HFFc6 (cell line): ENCODE results near the gene CELSR1. TPM values are rescaled to one million over a fixed set of nuclear protein-coding genes. Genes with fewer than 3 reads are reported as not detected.
A peak's percentile ranks its signal among the peaks of the same experiment; 100 is the strongest.

Experiments
- DNase-seq: peaks from one replicate; pipeline ENCODE4 v3.0.0-alpha.2; 2018
- H3K27ac Mint-ChIP-seq: 2 replicates; pipeline ENCODE4 v1.8.0; 2020; ENCODE audit warnings: mild to moderate bottlenecking, mixed read lengths
- H3K27me3 Mint-ChIP-seq: 2 replicates; pipeline ENCODE4 v1.8.0; 2021; ENCODE audit warnings: mild to moderate bottlenecking, moderate library complexity, mixed read lengths; ENCODE audit not compliant: insufficient read depth
- H3K36me3 Mint-ChIP-seq: 2 replicates; pipeline ENCODE4 v1.8.0; 2021; ENCODE audit warnings: low read depth, mixed read lengths
- H3K4me1 Mint-ChIP-seq: 2 replicates; pipeline ENCODE4 v1.8.0; 2020; ENCODE audit warnings: low read depth, mixed read lengths
- H3K4me3 Mint-ChIP-seq: 2 replicates; pipeline ENCODE4 v1.8.0; 2020; ENCODE audit warnings: mild to moderate bottlenecking, moderate library complexity, mixed read lengths
- H3K9me3 Mint-ChIP-seq: 2 replicates; pipeline ENCODE4 v1.8.0; 2020; ENCODE audit warnings: mild to moderate bottlenecking, mixed read lengths
- total RNA-seq, 6 experiments: library from RNA; stranded (reverse); fragmentation: NEBNext Ultra II Directional; extraction: Animal tissue kit (Norgen Biotek cat#: 25700); gene quantifications; 2 replicates in 1 of 6; 3 replicates in 5 of 6; pipeline ENCODE4 v1.2.3, GENCODE V29; 2021
- TF ChIP-seq, protein P1 (sequence below): fragments of 200-600 bp; sonication (generic); IDR thresholded peaks from 2 replicates; pipeline ENCODE4 v1.5.0; 2021; ENCODE audit warnings: antibody characterized with exemption, mild to moderate bottlenecking

Gene CELSR1
- total RNA-seq, 6 experiments from 2014 or later, result 4.7 to 8.2 (median 6.5) TPM

- Mint-ChIP-seq H3K4me3 (no peak overlapping the region), H3K27me3 (peaks cover 2% of the 10 kb centered on the region), H3K4me1 (peaks cover 6% of the 10 kb centered on the region; the same call in 1 of the 2 replicates), H3K36me3 (no peaks in the 10 kb centered on the region), H3K9me3 (no peaks in the 10 kb centered on the region), H3K27ac (no peak overlapping the region)
- no peak for DNase-seq
- TF ChIP-seq, protein P1, sequence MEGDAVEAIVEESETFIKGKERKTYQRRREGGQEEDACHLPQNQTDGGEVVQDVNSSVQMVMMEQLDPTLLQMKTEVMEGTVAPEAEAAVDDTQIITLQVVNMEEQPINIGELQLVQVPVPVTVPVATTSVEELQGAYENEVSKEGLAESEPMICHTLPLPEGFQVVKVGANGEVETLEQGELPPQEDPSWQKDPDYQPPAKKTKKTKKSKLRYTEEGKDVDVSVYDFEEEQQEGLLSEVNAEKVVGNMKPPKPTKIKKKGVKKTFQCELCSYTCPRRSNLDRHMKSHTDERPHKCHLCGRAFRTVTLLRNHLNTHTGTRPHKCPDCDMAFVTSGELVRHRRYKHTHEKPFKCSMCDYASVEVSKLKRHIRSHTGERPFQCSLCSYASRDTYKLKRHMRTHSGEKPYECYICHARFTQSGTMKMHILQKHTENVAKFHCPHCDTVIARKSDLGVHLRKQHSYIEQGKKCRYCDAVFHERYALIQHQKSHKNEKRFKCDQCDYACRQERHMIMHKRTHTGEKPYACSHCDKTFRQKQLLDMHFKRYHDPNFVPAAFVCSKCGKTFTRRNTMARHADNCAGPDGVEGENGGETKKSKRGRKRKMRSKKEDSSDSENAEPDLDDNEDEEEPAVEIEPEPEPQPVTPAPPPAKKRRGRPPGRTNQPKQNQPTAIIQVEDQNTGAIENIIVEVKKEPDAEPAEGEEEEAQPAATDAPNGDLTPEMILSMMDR, result no peak
Observed at GRCh38 chr22:46358766-46359165, 178.7 kb downstream of the CELSR1 start.

DNA sequence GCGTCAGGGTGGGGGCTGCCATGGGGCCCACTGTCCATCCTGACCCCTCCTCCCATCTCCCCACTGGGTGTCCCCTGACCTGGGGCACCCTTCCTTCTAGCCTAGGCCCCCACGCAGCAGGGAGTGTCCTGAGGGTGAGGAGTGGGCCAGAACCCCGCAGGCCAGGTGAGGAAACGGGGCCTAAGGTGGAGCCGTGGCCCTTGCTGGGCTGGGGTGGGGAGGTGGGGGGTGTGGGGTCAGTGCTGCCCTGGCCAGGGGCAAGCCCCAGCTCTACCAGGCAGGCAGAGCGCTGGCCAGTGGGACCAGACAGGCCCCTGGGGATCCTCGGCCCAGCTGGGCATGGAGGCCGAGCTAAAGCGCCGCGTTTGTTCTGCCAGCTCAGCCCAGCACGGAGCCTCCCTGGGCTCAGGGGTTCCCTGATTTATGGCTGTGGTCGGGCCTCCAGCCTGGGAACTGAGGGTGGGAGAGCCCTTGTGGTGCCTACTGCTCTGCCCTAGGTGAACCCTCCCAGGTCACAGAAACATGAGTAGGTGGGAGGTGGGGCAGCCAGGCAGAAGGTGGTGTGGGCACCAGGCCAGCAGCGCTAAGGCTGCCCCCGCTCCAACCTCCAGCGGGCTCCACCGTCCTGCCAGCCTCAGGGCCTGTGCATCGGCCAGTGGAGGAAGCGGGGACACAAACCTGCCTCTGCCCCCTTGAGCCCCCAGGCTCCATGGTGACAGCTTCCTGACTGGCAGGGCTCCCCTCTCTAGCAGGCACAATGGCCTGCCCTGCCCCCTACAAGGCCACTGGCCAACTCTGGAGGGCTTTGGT lies 179.5 kb downstream of the CELSR1 start:
- TF ChIP-seq, protein P1, result no peak
- Mint-ChIP-seq H3K4me1 (peaks cover 6% of the 10 kb centered on the region; the same call in 1 of the 2 replicates), H3K4me3 (no peak overlapping the region), H3K36me3 (no peaks in the 10 kb centered on the region), H3K27me3 (peaks cover 2% of the 10 kb centered on the region), H3K27ac (no peak overlapping the region), H3K9me3 (no peaks in the 10 kb centered on the region)
- no peak for DNase-seq

GRCh38 chr22:46356496-46357480 lies 180.6 kb downstream of the CELSR1 start:
- Mint-ChIP-seq H3K9me3 (no peaks in the 10 kb centered on the region), H3K27ac (no peak overlapping the region), H3K27me3 (peaks cover 4% of the 10 kb centered on the region), H3K36me3 (peaks cover 9% of the 10 kb centered on the region; the same call in 1 of the 2 replicates), H3K4me3 (no peak overlapping the region), H3K4me1 (peaks cover 6% of the 10 kb centered on the region; the same call in 1 of the 2 replicates)
- no peak for DNase-seq
- TF ChIP-seq, protein P1, result 0 out of 2 replicates have a peak, but pooled peaks have one; percentile 29

- no peak for DNase-seq
- H3K9me3 Mint-ChIP-seq, result no peaks in the 10 kb centered on the region
- no peak overlapping the region for H3K27ac Mint-ChIP-seq
Observed at GRCh38 chr22:46355996-46356471, 181.4 kb downstream of the CELSR1 start.

More at GRCh38 chr22:46355996-46356471, 181.4 kb downstream of the CELSR1 start:
- no peak overlapping the region for H3K4me3 Mint-ChIP-seq
- TF ChIP-seq, protein P1, result no peak
- peaks cover 6% of the 10 kb centered on the region; the same call in 1 of the 2 replicates for H3K4me1 Mint-ChIP-seq
- peaks cover 11% of the 10 kb centered on the region; the same call in 1 of the 2 replicates for H3K36me3 Mint-ChIP-seq
- peaks cover 4% of the 10 kb centered on the region for H3K27me3 Mint-ChIP-seq
